Measurements from ENCODE around the gene ASB6.

Gene ASB6

DNA sequence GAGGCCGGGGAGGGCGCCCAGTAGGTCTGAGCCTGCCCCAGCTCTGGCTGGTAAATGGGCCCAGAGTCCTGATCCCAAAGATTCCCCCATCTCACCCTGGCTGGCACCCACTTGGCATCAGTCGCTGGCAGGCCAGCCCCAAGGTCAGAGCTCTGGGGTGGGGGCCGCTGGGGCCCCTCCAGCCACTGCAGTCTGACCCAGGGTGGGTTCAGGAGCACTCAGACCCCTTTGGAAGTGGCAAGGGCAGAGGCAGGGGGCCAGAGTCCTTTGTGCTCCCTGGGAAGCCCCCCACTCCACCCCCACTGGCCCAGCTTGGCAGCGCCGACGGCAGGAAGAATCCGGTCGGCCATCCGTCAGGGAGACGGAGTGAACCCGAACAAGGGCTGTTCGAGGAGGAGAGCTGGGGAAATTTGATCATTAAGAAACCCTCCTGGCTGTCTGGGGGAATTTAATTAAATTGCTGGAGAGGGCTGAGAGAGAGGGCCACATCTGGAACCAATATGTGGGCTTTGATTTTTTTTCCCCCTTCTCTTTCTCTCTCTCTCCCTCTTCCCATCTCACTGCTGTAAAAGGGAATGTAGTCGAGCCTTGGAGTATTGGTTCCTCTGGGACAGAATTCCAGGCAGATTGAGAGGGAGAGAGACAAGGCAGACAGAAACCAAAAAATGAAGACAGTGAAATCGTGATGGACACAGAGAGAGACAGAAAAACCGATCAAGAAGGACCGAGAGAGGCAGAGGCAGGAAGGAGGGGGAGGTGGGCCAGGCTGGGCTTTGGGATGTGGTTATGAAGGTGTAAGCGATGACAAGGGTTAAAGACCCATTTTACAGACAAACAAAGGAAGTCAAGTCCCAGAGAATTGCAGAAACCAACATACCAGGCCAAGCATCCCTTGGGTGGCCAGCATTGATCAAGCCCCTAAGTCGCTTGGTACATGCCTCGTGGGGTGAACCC, 8.1 kb upstream of the ASB6 start:
- no peak for DNase-seq (ENCODE audit: low spot score)
- no peak overlapping the region for H3K27ac ChIP-seq (replicated peaks; ENCODE audit: low read length)

DNA sequence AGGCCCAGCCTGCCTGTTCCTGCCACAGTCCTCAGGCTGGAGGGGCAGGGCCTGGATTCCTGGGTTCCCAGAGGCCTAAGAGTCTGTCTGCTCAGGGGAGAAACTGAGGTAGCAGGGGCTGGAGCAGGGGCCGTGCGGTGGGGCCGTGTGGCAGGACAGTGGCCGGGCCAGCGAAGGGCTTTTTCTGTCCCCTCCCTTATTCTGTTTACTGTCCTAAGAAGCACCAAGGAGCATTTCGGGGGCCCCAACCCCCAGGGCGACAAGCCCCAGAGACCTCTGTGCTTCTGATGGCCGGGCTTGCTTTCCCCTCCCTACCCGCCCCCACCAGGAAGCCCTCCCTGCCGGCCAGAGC, 6.8 kb upstream of the ASB6 start:
- Histone ChIP-seq H3K4me3 (ENCODE audit: low read length in 2 of 2) (no peak overlapping the region), H3K14ac (ENCODE audit: low read length) (no peak overlapping the region), H2BK12ac (ENCODE audit: low read length) (no peak overlapping the region), H3K18ac (ENCODE audit: low read length) (peak overlapping the region; percentile 80), H3K4me1 (ENCODE audit: control insufficient read depth in 2 of 2, insufficient read depth in 1 of 2, low read depth in 1 of 2, low read length in 2 of 2) (peaks cover 0 to 12% of the 10 kb centered on the region in 2 donors), H3K9ac (ENCODE audit: low read depth, low read length, poor library complexity) (no peak overlapping the region), H2AK5ac (ENCODE audit: low read depth, low read length) (no peak overlapping the region), H3K4ac (ENCODE audit: low read length) (no peak overlapping the region), H2AFZ (ENCODE audit: low read length) (peak overlapping the region; percentile 35), H2BK5ac (ENCODE audit: low read length) (no peak overlapping the region), H2BK15ac (ENCODE audit: low read length) (peak overlapping the region; percentile 49), H3K23ac (ENCODE audit: low read depth, low read length, poor library complexity) (no peak overlapping the region), H2BK120ac (ENCODE audit: low read depth, low read length) (no peak overlapping the region), H3K27me3 (ENCODE audit: control insufficient read depth in 3 of 3, insufficient read depth in 3 of 3, low read depth in 1 of 3, low read length in 3 of 3) (peaks cover 0 to 22% (median 0%) of the 10 kb centered on the region in 3 experiments), H4K8ac (ENCODE audit: low read depth, low read length) (no peak overlapping the region), H4K91ac (ENCODE audit: low read depth, low read length, poor library complexity) (no peak overlapping the region), H3K27ac (replicated peaks; ENCODE audit: low read length) (no peak overlapping the region), H3K9me3 (replicated peaks in 1 of 2; ENCODE audit: control insufficient read depth in 2 of 2, insufficient read depth in 1 of 2, low read depth in 1 of 2, low read length in 2 of 2) (no peaks in the 10 kb centered on the region), H3K36me3 (replicated peaks in 1 of 2; ENCODE audit: control insufficient read depth in 2 of 2, insufficient read depth in 2 of 2, low read length in 2 of 2) (no peaks in the 10 kb centered on the region), H3K4me2 (ENCODE audit: insufficient read depth, low read length, poor library complexity, severe bottlenecking) (no peak overlapping the region), H3K79me1 (ENCODE audit: low read depth, low read length) (no peaks in the 10 kb centered on the region)
- WGBS, 2 donors (ENCODE audit: extremely low coverage in 2 of 2, insufficient read length in 2 of 2, insufficient replicate concordance in 1 of 2) = no CpG with 5 or more reads among the region's 10 CpGs
- DNase-seq (ENCODE audit: low spot score) = no peak

More for the DNA sequence above, 8.1 kb upstream of the ASB6 start:
- Histone ChIP-seq H2BK15ac (ENCODE audit: low read length) (no peak overlapping the region), H3K14ac (ENCODE audit: low read length) (no peak overlapping the region), H3K23ac (ENCODE audit: low read depth, low read length, poor library complexity) (no peak overlapping the region), H3K4me3 (ENCODE audit: low read length in 2 of 2) (no peak overlapping the region), H2AK5ac (ENCODE audit: low read depth, low read length) (no peak overlapping the region), H3K27me3 (ENCODE audit: control insufficient read depth in 3 of 3, insufficient read depth in 3 of 3, low read depth in 1 of 3, low read length in 3 of 3) (peaks cover 0 to 33% (median 0%) of the 10 kb centered on the region in 3 experiments), H3K18ac (ENCODE audit: low read length) (no peak overlapping the region), H2AFZ (ENCODE audit: low read length) (peak overlapping the region; percentile 46), H3K4me1 (ENCODE audit: control insufficient read depth in 2 of 2, insufficient read depth in 1 of 2, low read depth in 1 of 2, low read length in 2 of 2) (peaks cover 0 to 17% of the 10 kb centered on the region in 2 donors), H4K8ac (ENCODE audit: low read depth, low read length) (no peak overlapping the region), H3K79me1 (ENCODE audit: low read depth, low read length) (no peaks in the 10 kb centered on the region), H3K4ac (ENCODE audit: low read length) (no peak overlapping the region), H3K9me3 (replicated peaks in 1 of 2; ENCODE audit: control insufficient read depth in 2 of 2, insufficient read depth in 1 of 2, low read depth in 1 of 2, low read length in 2 of 2) (no peaks in the 10 kb centered on the region), H4K91ac (ENCODE audit: low read depth, low read length, poor library complexity) (no peak overlapping the region), H3K9ac (ENCODE audit: low read depth, low read length, poor library complexity) (no peak overlapping the region), H2BK5ac (ENCODE audit: low read length) (no peak overlapping the region), H2BK120ac (ENCODE audit: low read depth, low read length) (no peak overlapping the region), H3K36me3 (replicated peaks in 1 of 2; ENCODE audit: control insufficient read depth in 2 of 2, insufficient read depth in 2 of 2, low read length in 2 of 2) (no peaks in the 10 kb centered on the region), H2BK12ac (ENCODE audit: low read length) (no peak overlapping the region), H3K4me2 (ENCODE audit: insufficient read depth, low read length, poor library complexity, severe bottlenecking) (no peak overlapping the region)
- no CpG with 5 or more reads among the region's 20 CpGs for WGBS, 2 donors (ENCODE audit: extremely low coverage in 2 of 2, insufficient read length in 2 of 2, insufficient replicate concordance in 1 of 2)

DNA sequence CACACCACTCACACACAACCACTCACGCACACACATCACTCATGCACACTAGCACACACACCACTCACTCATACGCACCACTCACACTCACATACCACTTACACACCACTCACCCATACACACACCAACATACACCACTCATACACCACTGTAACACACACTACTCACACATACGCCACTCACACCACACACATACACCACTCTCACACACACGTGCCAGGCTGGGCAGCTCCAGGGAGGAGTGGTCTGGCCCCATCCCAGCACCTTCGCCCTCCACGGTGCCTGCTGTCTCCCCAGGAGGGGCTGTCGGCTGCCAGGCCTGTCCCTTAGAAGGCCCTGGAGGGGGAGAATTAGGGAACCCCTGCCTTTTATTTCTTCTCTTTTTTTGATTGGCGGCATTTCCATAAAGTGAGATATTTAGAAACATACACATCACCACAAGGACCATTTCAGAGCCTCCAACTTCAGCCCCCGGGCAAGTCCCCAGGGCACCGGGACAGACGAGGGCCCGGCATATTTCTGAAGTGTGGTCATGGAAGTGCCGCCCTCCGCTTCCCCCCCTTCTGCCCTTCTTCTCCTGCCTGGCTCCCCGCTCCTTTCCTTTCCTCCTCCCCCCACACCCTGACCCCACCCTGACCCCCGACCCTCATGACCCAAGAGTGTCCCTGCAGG, 6.3 kb upstream of the ASB6 start:
- peaks cover 0 to 18% (median 0%) of the 10 kb centered on the region in 3 experiments for H3K27me3 ChIP-seq (ENCODE audit: control insufficient read depth in 3 of 3, insufficient read depth in 3 of 3, low read depth in 1 of 3, low read length in 3 of 3)
- H2BK12ac ChIP-seq (ENCODE audit: low read length) = no peak overlapping the region
- peaks cover 0 to 12% of the 10 kb centered on the region in 2 donors for H3K4me1 ChIP-seq (ENCODE audit: control insufficient read depth in 2 of 2, insufficient read depth in 1 of 2, low read depth in 1 of 2, low read length in 2 of 2)
- no peak overlapping the region for H4K91ac ChIP-seq (ENCODE audit: low read depth, low read length, poor library complexity)
- no peak overlapping the region for H3K27ac ChIP-seq (replicated peaks; ENCODE audit: low read length)
- no peak for DNase-seq (ENCODE audit: low spot score)
- H3K23ac ChIP-seq (ENCODE audit: low read depth, low read length, poor library complexity) = no peak overlapping the region
- H2AK5ac ChIP-seq (ENCODE audit: low read depth, low read length) = no peak overlapping the region
- peak overlapping the region in 1 of 2 donors; percentile 52 for H3K4me3 ChIP-seq (ENCODE audit: low read length in 2 of 2)
- H3K79me1 ChIP-seq (ENCODE audit: low read depth, low read length) = no peaks in the 10 kb centered on the region
- H2BK5ac ChIP-seq (ENCODE audit: low read length) = no peak overlapping the region
- no peak overlapping the region for H3K14ac ChIP-seq (ENCODE audit: low read length)
- no peak overlapping the region for H4K8ac ChIP-seq (ENCODE audit: low read depth, low read length)
- WGBS, 2 donors (ENCODE audit: extremely low coverage in 2 of 2, insufficient read length in 2 of 2, insufficient replicate concordance in 1 of 2) = 100% methylated on average over 1 to 4 of the region's 16 CpGs
- H3K9me3 ChIP-seq (replicated peaks in 1 of 2; ENCODE audit: control insufficient read depth in 2 of 2, insufficient read depth in 1 of 2, low read depth in 1 of 2, low read length in 2 of 2) = no peaks in the 10 kb centered on the region
- peak overlapping the region; percentile 4 for H3K9ac ChIP-seq (ENCODE audit: low read depth, low read length, poor library complexity)
- H2BK120ac ChIP-seq (ENCODE audit: low read depth, low read length) = no peak overlapping the region
- H3K4me2 ChIP-seq (ENCODE audit: insufficient read depth, low read length, poor library complexity, severe bottlenecking) = no peak overlapping the region
- H3K36me3 ChIP-seq (replicated peaks in 1 of 2; ENCODE audit: control insufficient read depth in 2 of 2, insufficient read depth in 2 of 2, low read length in 2 of 2) = no peaks in the 10 kb centered on the region
- H3K18ac ChIP-seq (ENCODE audit: low read length) = peak overlapping the region; percentile 80
- no peak overlapping the region for H3K4ac ChIP-seq (ENCODE audit: low read length)
- H2BK15ac ChIP-seq (ENCODE audit: low read length) = peak overlapping the region; percentile 49
- H2AFZ ChIP-seq (ENCODE audit: low read length) = peak overlapping the region; percentile 35

DNA sequence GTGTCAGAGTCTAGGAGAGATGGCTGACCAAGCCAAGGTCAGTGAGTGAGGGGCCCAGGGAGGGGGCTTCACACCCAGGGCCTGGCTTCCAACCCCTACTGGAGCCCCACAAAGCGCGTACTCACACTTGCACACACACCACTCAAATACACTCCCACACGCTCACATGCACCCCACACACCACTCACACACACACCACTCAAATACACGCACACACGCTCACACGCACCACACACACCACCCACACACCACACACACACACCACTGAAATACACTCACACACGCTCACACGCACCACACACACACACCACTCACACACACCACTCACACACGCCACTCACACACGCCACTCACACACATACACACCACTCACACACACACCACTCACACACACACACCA, 5.7 kb upstream of the ASB6 start:
- H2BK12ac ChIP-seq (ENCODE audit: low read length) = no peak overlapping the region
- no peak overlapping the region for H3K18ac ChIP-seq (ENCODE audit: low read length)
- H3K27me3 ChIP-seq (ENCODE audit: control insufficient read depth in 3 of 3, insufficient read depth in 3 of 3, low read depth in 1 of 3, low read length in 3 of 3) = peaks cover 0 to 18% (median 0%) of the 10 kb centered on the region in 3 experiments
- no peak overlapping the region for H3K4ac ChIP-seq (ENCODE audit: low read length)
- no peak overlapping the region for H2AFZ ChIP-seq (ENCODE audit: low read length)
- H2BK15ac ChIP-seq (ENCODE audit: low read length) = no peak overlapping the region
- peak overlapping the region in 1 of 2 donors; percentile 44 for H3K4me3 ChIP-seq (ENCODE audit: low read length in 2 of 2)
- H2AK5ac ChIP-seq (ENCODE audit: low read depth, low read length) = no peak overlapping the region
- H2BK5ac ChIP-seq (ENCODE audit: low read length) = no peak overlapping the region
- H3K36me3 ChIP-seq (replicated peaks in 1 of 2; ENCODE audit: control insufficient read depth in 2 of 2, insufficient read depth in 2 of 2, low read length in 2 of 2) = no peaks in the 10 kb centered on the region
- no peak overlapping the region for H3K23ac ChIP-seq (ENCODE audit: low read depth, low read length, poor library complexity)
- no peak for DNase-seq (ENCODE audit: low spot score)
- H3K9me3 ChIP-seq (replicated peaks in 1 of 2; ENCODE audit: control insufficient read depth in 2 of 2, insufficient read depth in 1 of 2, low read depth in 1 of 2, low read length in 2 of 2) = no peaks in the 10 kb centered on the region
- H3K4me2 ChIP-seq (ENCODE audit: insufficient read depth, low read length, poor library complexity, severe bottlenecking) = no peak overlapping the region
- 100% methylated on average over 8 of the region's 10 CpGs; no CpG with 5 or more reads in 1 of the 2 donors for WGBS, 2 donors (ENCODE audit: extremely low coverage in 2 of 2, insufficient read length in 2 of 2, insufficient replicate concordance in 1 of 2)
- no peak overlapping the region for H3K14ac ChIP-seq (ENCODE audit: low read length)
- H2BK120ac ChIP-seq (ENCODE audit: low read depth, low read length) = no peak overlapping the region
- no peak overlapping the region for H3K9ac ChIP-seq (ENCODE audit: low read depth, low read length, poor library complexity)
- H3K79me1 ChIP-seq (ENCODE audit: low read depth, low read length) = no peaks in the 10 kb centered on the region
- H3K27ac ChIP-seq (replicated peaks; ENCODE audit: low read length) = no peak overlapping the region
- H4K8ac ChIP-seq (ENCODE audit: low read depth, low read length) = no peak overlapping the region
- H4K91ac ChIP-seq (ENCODE audit: low read depth, low read length, poor library complexity) = no peak overlapping the region
- peaks cover 0 to 12% of the 10 kb centered on the region in 2 donors for H3K4me1 ChIP-seq (ENCODE audit: control insufficient read depth in 2 of 2, insufficient read depth in 1 of 2, low read depth in 1 of 2, low read length in 2 of 2)
